HG02623 (cell line): ENCODE data around the gene CD3E.
"Not testable (repeated sequence)": the region's sequence is repeated elsewhere in the genome, so short reads cannot be mapped to it uniquely, and the experiment has no call there.

Experiments
- ATAC-seq: cut with Tn5 transposase; IDR thresholded peaks from one replicate; pipeline ENCODE4 v1.9.1; 2021; ENCODE audit warnings: moderate library complexity; ENCODE audit not compliant: unreplicated experiment

CD3E gene

DNA sequence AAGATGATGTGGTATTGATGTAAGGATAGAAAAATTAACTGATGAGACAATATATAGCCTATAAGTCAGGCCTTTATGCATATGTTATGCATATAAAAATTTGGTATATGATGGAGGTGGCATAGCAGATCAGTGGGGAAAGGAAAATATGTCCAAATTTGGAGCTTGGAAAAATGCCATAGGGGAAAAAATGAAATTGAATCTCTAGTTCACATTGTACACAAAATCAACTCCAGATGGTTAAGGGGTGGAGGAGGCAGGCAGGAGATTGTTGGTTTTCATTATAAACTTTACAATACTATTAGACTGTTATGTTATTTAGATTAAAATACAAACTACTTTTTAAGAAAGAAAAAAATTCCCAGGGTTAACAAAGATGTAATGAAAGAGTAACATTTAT is 15.1 kb upstream of the CD3E start:
- ATAC-seq, result no peak

GRCh38 chr11:118290923-118291322 is 13.6 kb upstream of the CD3E start:
- ATAC-seq, result no peak

DNA sequence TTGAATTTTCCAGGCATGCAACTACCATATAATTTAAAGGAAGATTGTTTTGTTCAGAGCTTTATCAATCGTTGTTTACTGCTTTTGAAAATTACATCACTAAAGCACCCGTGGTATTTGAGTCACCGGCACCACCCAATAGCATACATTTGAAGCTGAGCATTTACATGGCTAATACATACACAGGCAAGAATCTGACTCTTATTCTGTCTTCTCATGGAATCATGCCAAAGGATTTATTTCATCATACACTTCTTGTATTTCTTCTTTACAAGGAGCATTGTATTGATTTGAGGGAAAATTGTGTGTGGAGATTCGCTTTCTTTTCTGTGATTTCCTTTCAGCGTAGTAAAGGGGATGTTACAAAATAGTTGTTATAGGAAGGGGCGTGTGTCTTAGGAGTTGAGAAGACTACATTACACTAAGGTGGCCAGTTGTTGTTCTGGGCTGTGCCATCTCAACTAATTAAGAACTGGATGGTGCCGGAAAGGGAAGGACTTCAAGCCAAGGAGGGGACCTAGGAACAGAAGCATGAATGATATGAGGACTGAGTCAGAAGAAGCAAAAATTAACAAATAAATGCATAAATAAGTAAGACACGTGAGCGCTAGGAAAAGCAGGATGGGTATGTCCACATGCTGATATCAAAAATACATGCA is 12.9 kb upstream of the CD3E start:
- ATAC-seq, result no peak

DNA sequence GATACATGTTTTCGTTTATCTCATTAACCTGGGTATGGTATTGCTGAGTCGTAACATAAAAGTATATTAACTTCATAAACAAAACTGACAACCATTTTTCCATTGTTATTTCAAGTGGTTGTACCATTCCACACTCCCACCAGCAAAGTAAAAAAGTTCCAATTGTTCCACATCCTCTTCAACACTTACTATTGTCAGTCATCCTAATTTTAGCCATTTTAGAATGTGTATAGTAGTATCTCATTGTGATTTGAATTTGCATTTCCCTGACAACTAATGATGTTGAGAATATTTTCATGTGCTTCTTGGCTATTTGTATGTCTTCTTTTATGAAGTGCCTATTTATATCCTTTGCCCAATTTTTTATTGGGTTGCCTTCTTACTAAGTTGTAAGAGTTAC is 10.5 kb upstream of the CD3E start:
- ATAC-seq, result no peak

- no peak for ATAC-seq
These were observed 9.3 kb upstream of the CD3E start for GRCh38 chr11:118295199-118295598.

DNA sequence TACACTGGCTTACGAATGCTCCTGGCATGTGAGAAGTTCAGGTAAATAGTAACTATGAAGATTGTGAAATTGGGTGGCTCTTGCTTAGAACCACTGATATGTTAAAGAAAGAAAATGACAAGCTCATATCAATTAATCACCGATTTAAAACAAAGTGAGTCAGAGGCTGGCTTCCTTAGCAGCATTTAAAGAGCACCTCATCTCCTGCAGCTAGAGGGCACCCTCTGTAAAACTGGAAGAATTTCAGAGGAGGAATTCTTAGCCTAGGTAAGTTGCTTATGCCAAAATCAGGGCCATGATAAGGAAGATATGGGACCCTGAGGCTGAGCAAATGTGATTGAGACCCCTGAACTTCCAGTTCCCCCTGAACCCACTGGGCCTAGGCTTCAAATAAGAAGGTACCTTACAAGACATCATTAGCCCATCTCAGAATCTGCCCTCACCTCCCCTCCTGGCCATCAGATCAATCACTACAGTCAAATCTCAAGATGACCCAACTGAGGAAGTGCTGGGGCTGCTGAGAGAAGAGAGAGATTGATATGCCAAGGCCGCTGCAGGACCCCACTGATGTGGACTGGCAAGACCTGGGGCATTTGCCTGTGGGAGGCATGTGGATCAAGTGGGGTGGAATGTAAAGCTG is 8.6 kb upstream of the CD3E start:
- ATAC-seq, result no peak

GRCh38 chr11:118301600-118302195 is 2.8 kb upstream of the CD3E start:
- no peak for ATAC-seq

GRCh38 chr11:118304227-118304567 is 333 bp upstream of the CD3E start:
- no peak for ATAC-seq

DNA sequence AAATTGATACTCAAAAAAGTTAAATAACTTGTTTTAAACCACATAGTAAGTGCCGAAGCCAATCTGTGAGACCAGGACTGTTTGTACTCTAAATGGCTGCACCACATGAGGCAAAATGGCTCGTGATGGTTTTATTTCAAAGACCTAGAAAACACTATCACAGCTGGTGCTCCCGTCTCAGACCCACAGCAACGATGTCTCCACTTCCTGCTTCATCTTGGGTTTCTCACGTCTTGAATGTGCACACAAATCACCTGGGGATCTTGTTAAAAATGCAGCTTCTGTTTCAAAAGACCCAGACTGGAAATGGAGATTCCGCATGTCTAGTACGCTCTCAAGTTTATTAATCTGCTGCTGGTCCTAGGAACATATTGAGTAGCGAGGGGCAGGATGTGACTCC is 1.2 kb downstream of the CD3E start:
- ATAC-seq, result no peak

DNA sequence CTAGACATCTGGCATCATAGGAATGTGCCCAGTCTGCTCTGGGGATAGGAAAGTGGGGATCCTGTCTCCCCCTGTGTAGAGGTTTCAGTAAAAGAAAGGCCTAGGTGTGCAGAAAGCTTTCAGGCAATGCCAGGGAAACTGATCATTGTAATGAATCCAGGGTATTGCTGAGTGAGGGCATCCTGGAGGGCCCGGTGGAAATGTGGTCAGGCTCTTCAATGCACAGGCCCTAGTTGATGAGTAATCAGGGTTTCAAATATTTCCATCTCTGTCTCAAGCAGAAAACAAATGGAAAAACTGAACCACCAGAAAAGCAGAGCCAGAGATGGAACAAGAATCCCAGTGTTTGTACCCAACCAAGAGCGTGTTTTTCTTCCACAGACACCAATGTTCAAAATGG is 2.0 kb downstream of the CD3E start:
- ATAC-seq, result no peak

- ATAC-seq, result not testable (repeated sequence)
These were observed 4.5 kb downstream of the CD3E start for GRCh38 chr11:118308995-118309528.

GRCh38 chr11:118310271-118310670 is 5.7 kb downstream of the CD3E start:
- no peak for ATAC-seq

- ATAC-seq, result no peak
These were observed 6.4 kb downstream of the CD3E start for GRCh38 chr11:118310781-118311485.

- no peak for ATAC-seq
These were observed 7.0 kb downstream of the CD3E start for GRCh38 chr11:118311518-118311917.

GRCh38 chr11:118312328-118312727 is 7.8 kb downstream of the CD3E start:
- no peak for ATAC-seq

DNA sequence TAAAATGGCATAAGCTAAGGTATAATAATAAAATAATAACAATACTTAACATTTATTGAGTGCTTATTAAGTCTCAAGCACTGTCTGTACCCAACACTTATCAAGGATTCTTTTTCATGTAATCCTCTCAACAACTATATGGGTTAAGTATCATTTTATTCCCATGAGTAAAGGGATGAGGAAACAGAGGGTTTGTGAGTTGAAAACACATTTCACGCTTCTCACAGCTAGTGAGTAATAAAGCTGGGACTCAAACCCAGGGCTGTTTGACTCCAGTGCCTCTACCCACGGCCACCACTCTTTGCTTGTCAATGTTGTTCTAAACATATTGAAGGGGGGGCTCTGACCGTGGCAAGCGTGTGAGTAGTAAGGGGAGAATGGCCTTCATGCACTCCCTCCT is 8.7 kb downstream of the CD3E start:
- no peak for ATAC-seq

- ATAC-seq, result no peak
These were observed 10.5 kb downstream of the CD3E start for GRCh38 chr11:118314988-118315411.

GRCh38 chr11:118318124-118318523 is 13.6 kb downstream of the CD3E start:
- no peak for ATAC-seq

DNA sequence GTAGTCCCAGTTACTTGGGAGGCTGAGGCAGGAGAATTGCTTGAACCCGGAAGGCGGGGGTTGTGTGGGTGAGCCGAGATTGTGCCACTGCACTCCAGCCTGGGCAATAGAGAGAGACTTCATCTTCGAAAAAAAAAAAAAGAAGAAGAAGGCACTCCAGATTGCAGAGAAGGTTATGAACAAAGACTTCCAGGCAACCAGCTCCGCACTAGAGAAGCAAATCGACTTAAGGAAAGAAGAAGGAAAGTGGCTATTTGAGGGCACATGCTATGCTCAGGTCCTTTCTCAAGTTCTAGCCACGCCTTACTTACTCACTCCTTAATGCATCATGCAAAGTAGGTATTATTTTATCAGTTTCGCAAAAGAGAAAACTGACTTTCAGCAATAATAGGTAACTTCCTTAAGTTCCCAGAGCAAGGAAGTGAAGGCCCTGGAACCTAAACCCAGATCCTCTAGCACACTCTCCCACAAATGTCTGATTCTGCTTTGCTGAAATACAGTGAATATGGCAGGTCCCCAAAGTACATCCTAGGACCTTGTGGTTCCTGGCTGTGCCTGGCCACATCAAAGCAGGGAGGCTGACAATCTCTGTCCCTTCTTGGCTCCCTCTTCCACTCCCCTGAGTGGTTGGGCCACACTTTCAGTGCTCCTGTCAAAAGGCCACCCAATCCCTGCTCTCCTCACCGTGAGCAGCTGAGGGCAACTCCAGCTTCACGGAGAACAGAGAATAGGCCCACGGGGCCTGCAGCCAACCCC is 14.2 kb downstream of the CD3E start:
- no peak for ATAC-seq

DNA sequence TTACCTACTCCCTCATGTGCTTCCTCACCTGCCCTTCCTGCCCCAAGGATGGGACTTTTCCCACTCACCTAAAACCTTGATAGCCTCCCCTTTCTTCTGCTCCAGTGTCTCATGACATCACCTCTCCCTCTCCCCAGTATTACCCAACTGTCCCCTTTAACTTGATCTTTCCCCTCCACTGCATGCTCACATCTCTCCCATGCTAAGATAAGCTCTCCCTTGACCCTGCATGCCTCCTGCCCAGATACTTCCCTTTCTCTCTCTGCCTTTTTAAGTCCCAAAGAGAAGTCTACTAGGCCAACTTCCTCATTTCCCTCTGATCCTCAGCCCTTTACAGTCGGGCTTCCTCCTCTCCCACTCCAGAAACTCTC is 14.8 kb downstream of the CD3E start:
- no peak for ATAC-seq

GRCh38 chr11:118320515-118320914 is 16.0 kb downstream of the CD3E start:
- no peak for ATAC-seq
